Neuronal stem cell (in vitro differentiated cells): Measurements from ENCODE around the gene SERPINA5.

Experiments
- DNase-seq: peaks from one replicate; pipeline ENCODE4 v3.0.0-alpha.2; 2013; ENCODE audit warnings: low spot score
- H2AFZ ChIP-seq: one replicate; pipeline ENCODE4 v1.6.1; 2013; ENCODE audit warnings: mild to moderate bottlenecking, low read length, inconsistent platforms
- H2AK5ac ChIP-seq: 2 replicates; pipeline ENCODE4 v1.6.1; 2013; ENCODE audit warnings: low read depth, mild to moderate bottlenecking, inconsistent platforms, low read length, moderate library complexity, mixed read lengths
- H2BK120ac ChIP-seq: 2 replicates; pipeline ENCODE4 v1.6.1; 2013; ENCODE audit warnings: low read depth, mild to moderate bottlenecking, inconsistent platforms, low read length, moderate library complexity, mixed read lengths
- H2BK12ac ChIP-seq: one replicate; pipeline ENCODE4 v1.6.1; 2013; ENCODE audit warnings: low read length, inconsistent platforms
- H2BK15ac ChIP-seq: 2 replicates; pipeline ENCODE4 v1.6.1; 2013; ENCODE audit warnings: mild to moderate bottlenecking, low read length, inconsistent platforms, mixed read lengths
- H2BK5ac ChIP-seq: one replicate; pipeline ENCODE4 v1.6.1; 2013; ENCODE audit warnings: inconsistent platforms, mild to moderate bottlenecking, low read length, moderate library complexity
- H3K14ac ChIP-seq: one replicate; pipeline ENCODE4 v1.6.1; 2013; ENCODE audit warnings: low read length, inconsistent platforms
- H3K18ac ChIP-seq: 2 replicates; pipeline ENCODE4 v1.6.1; 2013; ENCODE audit warnings: low read length, inconsistent platforms
- H3K23ac ChIP-seq: 2 replicates; pipeline ENCODE4 v1.6.1; 2013; ENCODE audit warnings: low read depth, mild to moderate bottlenecking, mixed read lengths, low read length, inconsistent platforms; ENCODE audit not compliant: poor library complexity
- H3K27ac ChIP-seq: replicated peaks from 3 replicates; pipeline ENCODE4 v1.5.1; 2013; ENCODE audit warnings: low read length, inconsistent platforms
- H3K27me3 ChIP-seq, 3 experiments: 2 replicates each; pipeline ENCODE4 v1.6.1; 2013; ENCODE audit warnings: low read length in 3 of 3, mild to moderate bottlenecking in 2 of 3, inconsistent platforms in 1 of 3, low read depth in 1 of 3, mixed read lengths in 1 of 3, moderate library complexity in 1 of 3; ENCODE audit not compliant: control insufficient read depth in 3 of 3, insufficient read depth in 3 of 3
- H3K36me3 ChIP-seq, 2 donors: replicated peaks in 1 of 2; 2 replicates each; pipeline ENCODE4 v1.6.1; 2013; ENCODE audit warnings: low read length in 2 of 2; ENCODE audit not compliant: control insufficient read depth in 2 of 2, insufficient read depth in 2 of 2
- H3K4ac ChIP-seq: 2 replicates; pipeline ENCODE4 v1.6.1; 2013; ENCODE audit warnings: inconsistent platforms, mild to moderate bottlenecking, low read length, moderate library complexity
- H3K4me1 ChIP-seq, 2 donors: 1 replicate in 1 of 2; 2 replicates in 1 of 2; pipeline ENCODE4 v1.6.1; 2013; ENCODE audit warnings: low read length in 2 of 2, low read depth in 1 of 2; ENCODE audit not compliant: control insufficient read depth in 2 of 2, insufficient read depth in 1 of 2
- H3K4me2 ChIP-seq: one replicate; pipeline ENCODE4 v1.6.1; 2013; ENCODE audit warnings: mild to moderate bottlenecking, low read length, inconsistent platforms; ENCODE audit not compliant: insufficient read depth, poor library complexity, severe bottlenecking
- H3K4me3 ChIP-seq, 2 donors: 2 replicates each; pipeline ENCODE4 v1.5.1; 2013; ENCODE audit warnings: low read length in 2 of 2, mild to moderate bottlenecking in 2 of 2, inconsistent platforms in 1 of 2, moderate library complexity in 1 of 2
- H3K79me1 ChIP-seq: one replicate; pipeline ENCODE4 v1.6.1; 2013; ENCODE audit warnings: low read depth, mild to moderate bottlenecking, inconsistent platforms, low read length, moderate library complexity
- H3K9ac ChIP-seq: one replicate; pipeline ENCODE4 v1.6.1; 2013; ENCODE audit warnings: mild to moderate bottlenecking, low read depth, low read length, inconsistent platforms; ENCODE audit not compliant: poor library complexity
- H3K9me3 ChIP-seq, 2 donors: replicated peaks in 1 of 2; 2 replicates each; pipeline versions ENCODE3 to v1.6.1; 2013; ENCODE audit warnings: low read length in 2 of 2, mild to moderate bottlenecking in 2 of 2, inconsistent platforms in 1 of 2, low read depth in 1 of 2, mixed read lengths in 1 of 2, moderate library complexity in 1 of 2; ENCODE audit not compliant: control insufficient read depth in 2 of 2, insufficient read depth in 1 of 2
- H4K8ac ChIP-seq: one replicate; pipeline ENCODE4 v1.6.1; 2013; ENCODE audit warnings: low read depth, mild to moderate bottlenecking, inconsistent platforms, low read length, moderate library complexity
- H4K91ac ChIP-seq: one replicate; pipeline ENCODE4 v1.6.1; 2013; ENCODE audit warnings: low read length, low read depth, mild to moderate bottlenecking, inconsistent platforms; ENCODE audit not compliant: poor library complexity
- WGBS, 2 donors: extraction: QIAGEN DNeasy Blood & Tissue Kit; methylation state at CpG; one replicate each; pipeline ENCODE4 v1.1.7; 2013; ENCODE audit warnings: missing lambda C conversion rate in 2 of 2, mixed read lengths in 1 of 2; ENCODE audit not compliant: insufficient read length in 2 of 2, insufficient replicate concordance in 1 of 2; ENCODE audit errors: extremely low coverage in 2 of 2; 5-methylcytosine and 5-hydroxymethylcytosine counted together

SERPINA5 gene

DNA sequence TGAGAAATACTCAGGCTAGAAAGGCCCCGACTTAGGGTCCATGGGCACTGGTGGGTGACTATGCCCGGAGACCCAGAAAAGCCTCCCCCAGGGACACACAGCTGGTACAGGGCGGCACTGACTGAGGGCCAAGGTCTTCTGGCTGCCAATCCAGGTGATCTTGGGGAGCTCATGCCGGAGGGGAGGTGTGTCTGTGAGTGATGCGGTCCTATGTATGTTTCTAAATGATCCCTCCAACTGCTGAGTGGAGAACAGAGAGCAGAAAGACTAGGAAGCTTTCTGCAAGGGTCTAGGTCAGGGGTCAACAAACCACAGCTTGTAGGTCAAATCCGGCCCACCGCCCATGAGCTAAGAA, 19.6 kb upstream of the SERPINA5 start:
- Histone ChIP-seq H4K91ac (no peak overlapping the region), H2BK15ac (no peak overlapping the region), H3K4me3 (no peak overlapping the region), H3K9ac (no peak overlapping the region), H3K27ac (no peak overlapping the region), H3K4me1 (no peaks in the 10 kb centered on the region), H2BK12ac (no peak overlapping the region), H3K36me3 (no peaks in the 10 kb centered on the region), H2BK5ac (no peak overlapping the region), H3K23ac (no peak overlapping the region), H3K79me1 (peaks cover 2% of the 10 kb centered on the region), H3K4ac (no peak overlapping the region), H2BK120ac (no peak overlapping the region), H3K27me3 (no peaks in the 10 kb centered on the region), H3K14ac (no peak overlapping the region), H2AK5ac (no peak overlapping the region), H3K18ac (no peak overlapping the region), H2AFZ (no peak overlapping the region), H3K9me3 (no peaks in the 10 kb centered on the region), H3K4me2 (no peak overlapping the region), H4K8ac (no peak overlapping the region)
- WGBS, 2 donors, result no CpG with 5 or more reads among the region's 7 CpGs
- DNase-seq, result no peak

DNA sequence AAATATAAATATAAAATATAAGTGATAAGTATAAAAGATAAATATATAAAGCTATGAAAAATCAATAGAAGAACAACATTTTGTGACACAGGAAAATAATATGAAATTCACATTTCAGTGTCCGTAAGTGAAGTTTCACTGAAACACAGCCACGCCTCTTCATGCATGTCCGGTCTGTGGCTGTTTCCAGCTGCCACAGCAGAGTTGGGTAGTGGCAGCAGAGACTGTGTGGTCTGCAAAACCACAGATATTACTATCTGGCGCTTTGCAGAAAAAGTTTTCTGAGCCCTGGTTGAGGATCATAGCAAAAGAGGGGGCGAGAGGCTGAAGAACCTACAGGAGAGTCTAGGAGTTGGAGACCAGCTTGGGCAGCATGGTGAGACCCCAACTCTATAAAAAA, 19.2 kb upstream of the SERPINA5 start:
- H3K14ac ChIP-seq, result no peak overlapping the region
- peaks cover 2% of the 10 kb centered on the region for H3K79me1 ChIP-seq
- no peak overlapping the region for H2BK12ac ChIP-seq
- H3K4me3 ChIP-seq, result no peak overlapping the region
- DNase-seq, result no peak
- no peak overlapping the region for H4K8ac ChIP-seq
- H2AFZ ChIP-seq, result no peak overlapping the region
- no peak overlapping the region for H2BK120ac ChIP-seq
- H3K4me1 ChIP-seq, result no peaks in the 10 kb centered on the region
- no CpG with 5 or more reads among the region's 5 CpGs for WGBS, 2 donors
- no peak overlapping the region for H2AK5ac ChIP-seq
- no peaks in the 10 kb centered on the region for H3K9me3 ChIP-seq
- H3K27ac ChIP-seq, result no peak overlapping the region
- no peak overlapping the region for H3K4me2 ChIP-seq
- no peak overlapping the region for H3K4ac ChIP-seq
- H3K18ac ChIP-seq, result no peak overlapping the region
- no peak overlapping the region for H3K23ac ChIP-seq
- H3K27me3 ChIP-seq, result no peaks in the 10 kb centered on the region
- H2BK5ac ChIP-seq, result no peak overlapping the region
- no peak overlapping the region for H4K91ac ChIP-seq
- H3K9ac ChIP-seq, result no peak overlapping the region
- no peaks in the 10 kb centered on the region for H3K36me3 ChIP-seq
- no peak overlapping the region for H2BK15ac ChIP-seq

DNA sequence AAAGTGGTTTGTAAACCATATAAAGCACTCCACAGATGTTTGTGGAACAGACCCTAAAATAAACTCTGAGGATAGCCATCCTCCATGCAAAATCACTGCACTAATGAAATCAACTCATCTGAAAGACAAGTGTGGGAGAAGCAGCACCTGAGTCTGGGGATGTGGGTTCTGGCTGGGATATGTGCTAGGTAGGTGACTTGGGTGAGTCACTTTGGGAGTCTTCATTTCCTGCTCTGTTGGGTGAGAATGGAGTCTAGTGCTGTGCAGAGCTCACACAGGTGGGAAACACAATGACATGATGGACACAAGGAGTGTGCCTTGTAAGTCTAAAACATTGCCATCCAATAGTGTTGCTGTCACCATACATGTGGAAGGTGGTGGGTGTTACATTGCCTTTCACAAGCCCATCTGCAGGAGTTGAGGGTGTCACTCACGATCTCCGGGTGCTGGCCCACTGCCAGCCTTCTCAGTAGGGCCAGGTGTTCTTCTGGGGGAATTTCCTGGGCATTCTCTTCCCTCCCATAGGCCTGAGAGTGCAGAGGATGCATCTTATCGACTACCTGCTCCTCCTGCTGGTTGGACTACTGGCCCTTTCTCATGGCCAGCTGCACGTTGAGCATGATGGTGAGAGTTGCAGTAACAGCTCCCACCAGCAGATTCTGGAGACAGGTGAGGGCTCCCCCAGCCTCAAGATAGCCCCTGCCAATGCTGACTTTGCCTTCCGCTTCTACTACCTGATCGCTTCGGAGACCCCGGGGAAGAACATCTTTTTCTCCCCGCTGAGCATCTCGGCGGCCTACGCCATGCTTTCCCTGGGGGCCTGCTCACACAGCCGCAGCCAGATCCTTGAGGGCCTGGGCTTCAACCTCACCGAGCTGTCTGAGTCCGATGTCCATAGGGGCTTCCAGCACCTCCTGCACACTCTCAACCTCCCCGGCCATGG, 18.0 kb upstream of the SERPINA5 start:
- H3K9me3 ChIP-seq, result no peaks in the 10 kb centered on the region
- H4K8ac ChIP-seq, result no peak overlapping the region
- H3K4me3 ChIP-seq, result no peak overlapping the region
- no peak overlapping the region for H3K9ac ChIP-seq
- no peaks in the 10 kb centered on the region for H3K27me3 ChIP-seq
- H2AFZ ChIP-seq, result no peak overlapping the region
- WGBS, 2 donors, result no CpG with 5 or more reads among the region's 16 CpGs
- no peak overlapping the region for H3K18ac ChIP-seq
- H4K91ac ChIP-seq, result no peak overlapping the region
- H3K4me2 ChIP-seq, result no peak overlapping the region
- H3K4me1 ChIP-seq, result no peaks in the 10 kb centered on the region
- H2AK5ac ChIP-seq, result no peak overlapping the region
- H3K79me1 ChIP-seq, result peaks cover 2% of the 10 kb centered on the region
- no peak for DNase-seq
- H3K4ac ChIP-seq, result no peak overlapping the region
- no peak overlapping the region for H2BK12ac ChIP-seq
- no peak overlapping the region for H2BK5ac ChIP-seq
- peak overlapping the region; percentile 26 for H3K14ac ChIP-seq
- H3K23ac ChIP-seq, result no peak overlapping the region
- no peak overlapping the region for H2BK120ac ChIP-seq
- no peak overlapping the region for H2BK15ac ChIP-seq
- no peak overlapping the region for H3K27ac ChIP-seq
- no peaks in the 10 kb centered on the region for H3K36me3 ChIP-seq

DNA sequence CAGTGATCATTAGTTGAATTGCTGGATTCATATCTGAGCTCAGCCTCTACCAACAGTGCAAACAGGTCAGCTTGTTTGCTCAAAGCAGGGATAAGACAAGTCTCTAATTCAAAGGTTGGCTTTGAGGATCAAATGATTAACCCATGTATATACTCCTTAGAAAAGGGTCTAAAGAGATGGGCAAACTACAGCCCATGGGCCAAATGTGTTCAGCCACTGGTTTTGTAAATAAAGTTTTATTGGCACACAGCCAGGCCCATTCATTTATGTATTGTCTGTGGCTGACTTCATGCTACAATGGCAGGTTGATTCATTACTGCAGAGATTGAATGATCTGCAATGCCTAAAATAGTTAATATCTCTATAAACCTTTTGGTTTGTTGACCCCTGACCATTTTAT, 16.8 kb upstream of the SERPINA5 start:
- no peaks in the 10 kb centered on the region for H3K79me1 ChIP-seq
- no peaks in the 10 kb centered on the region for H3K27me3 ChIP-seq
- H3K36me3 ChIP-seq, result no peaks in the 10 kb centered on the region
- no peak overlapping the region for H3K4me3 ChIP-seq
- H2AK5ac ChIP-seq, result no peak overlapping the region
- no peak overlapping the region for H2BK12ac ChIP-seq
- H2BK5ac ChIP-seq, result no peak overlapping the region
- no peak overlapping the region for H3K4ac ChIP-seq
- H4K8ac ChIP-seq, result no peak overlapping the region
- no peak overlapping the region for H3K14ac ChIP-seq
- no peak overlapping the region for H3K4me2 ChIP-seq
- H2AFZ ChIP-seq, result no peak overlapping the region
- no peak overlapping the region for H2BK15ac ChIP-seq
- no peak for DNase-seq
- no peak overlapping the region for H4K91ac ChIP-seq
- no peak overlapping the region for H3K27ac ChIP-seq
- no peak overlapping the region for H2BK120ac ChIP-seq
- no peak overlapping the region for H3K18ac ChIP-seq
- H3K23ac ChIP-seq, result no peak overlapping the region
- no peaks in the 10 kb centered on the region for H3K9me3 ChIP-seq
- H3K4me1 ChIP-seq, result no peaks in the 10 kb centered on the region
- no peak overlapping the region for H3K9ac ChIP-seq
